GM18867 (cell line): ENCODE results near the gene HLA-DRB1.
"Not testable (repeated sequence)": the region's sequence is repeated elsewhere in the genome, so short reads cannot be mapped to it uniquely, and the experiment has no call there.

Source experiments
- ATAC-seq: cut with Tn5 transposase; IDR thresholded peaks from one replicate; pipeline ENCODE4 v1.9.1; 2021; ENCODE audit warnings: mild to moderate bottlenecking, moderate library complexity; ENCODE audit not compliant: unreplicated experiment

Gene HLA-DRB1

DNA sequence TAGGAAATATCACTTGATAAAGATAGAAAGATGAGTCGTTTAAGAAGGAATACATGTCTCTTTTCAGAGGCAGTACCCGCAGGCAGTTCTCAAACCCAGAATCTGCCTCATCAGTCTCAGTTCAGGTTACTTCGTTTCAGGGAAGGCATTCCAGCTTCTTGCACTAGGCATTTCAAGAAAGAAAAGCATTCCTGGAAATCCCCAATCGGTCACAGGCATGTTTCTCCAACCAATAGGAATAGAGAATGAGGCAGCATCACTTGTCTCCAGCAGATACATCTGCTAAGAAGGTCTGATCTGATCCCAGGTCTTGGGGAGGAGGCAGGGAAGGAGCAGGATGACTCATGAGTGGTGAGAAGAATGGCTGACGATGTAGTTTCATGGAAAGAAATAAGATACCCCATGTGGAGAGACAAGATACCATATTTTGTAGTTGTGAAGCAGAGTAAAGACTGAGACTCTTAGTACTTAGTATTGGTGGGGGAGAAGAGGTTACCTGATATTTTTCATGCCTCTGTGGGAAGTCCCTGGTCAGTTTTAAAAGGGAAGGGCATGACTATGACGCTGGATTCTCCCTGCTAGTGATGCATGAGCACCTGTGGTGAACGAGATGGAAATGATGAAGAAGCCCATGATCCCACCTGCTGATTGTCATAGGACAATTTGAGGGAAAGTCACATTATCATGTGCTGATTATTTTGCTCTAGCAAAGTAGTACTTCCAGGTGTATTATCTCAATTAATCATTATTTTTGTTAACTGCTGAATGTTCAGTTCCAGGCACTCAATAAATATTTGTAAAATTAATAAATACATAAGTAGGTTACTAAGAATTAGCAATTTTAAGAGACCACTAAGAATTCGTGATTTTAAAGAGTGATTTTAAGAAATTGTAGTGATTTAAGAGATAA, 20.3 kb upstream of the HLA-DRB1 start:
- peak; percentile 83 for ATAC-seq

DNA sequence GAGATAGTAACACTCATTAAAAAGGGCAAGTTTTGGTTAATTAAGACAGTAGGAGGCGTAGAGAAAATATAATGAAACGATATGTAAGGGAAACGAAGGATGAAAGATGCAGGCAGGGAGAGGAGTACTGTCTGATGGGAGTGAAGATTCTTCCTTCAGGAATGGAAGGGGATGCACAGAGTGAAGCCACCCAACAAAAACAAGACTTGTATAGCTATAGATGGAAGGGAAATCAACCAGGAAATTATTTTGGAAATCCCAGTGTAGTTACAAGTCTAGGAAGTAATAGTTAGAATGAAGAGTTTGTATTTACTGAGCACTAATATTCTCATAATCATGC, 19.7 kb upstream of the HLA-DRB1 start:
- no peak for ATAC-seq

DNA sequence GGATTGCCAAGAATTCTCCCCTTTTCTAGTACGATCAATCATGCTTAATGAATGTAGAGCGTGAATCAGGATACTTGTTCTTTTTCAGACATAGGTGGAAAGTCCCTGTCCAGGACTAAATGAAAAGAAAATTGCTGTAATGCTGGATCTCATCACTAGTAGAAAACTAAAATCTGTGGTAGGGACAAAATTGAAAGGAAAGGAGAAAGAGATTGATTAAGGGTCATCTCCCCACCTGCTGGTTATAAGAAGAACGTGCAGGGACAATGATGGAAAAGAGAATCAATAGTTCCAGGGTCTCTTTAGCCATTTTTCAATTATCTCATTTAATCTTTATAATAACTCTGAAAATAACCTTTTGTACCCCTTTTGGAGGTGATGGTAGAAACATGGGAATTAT, 18.7 kb upstream of the HLA-DRB1 start:
- no peak for ATAC-seq

DNA sequence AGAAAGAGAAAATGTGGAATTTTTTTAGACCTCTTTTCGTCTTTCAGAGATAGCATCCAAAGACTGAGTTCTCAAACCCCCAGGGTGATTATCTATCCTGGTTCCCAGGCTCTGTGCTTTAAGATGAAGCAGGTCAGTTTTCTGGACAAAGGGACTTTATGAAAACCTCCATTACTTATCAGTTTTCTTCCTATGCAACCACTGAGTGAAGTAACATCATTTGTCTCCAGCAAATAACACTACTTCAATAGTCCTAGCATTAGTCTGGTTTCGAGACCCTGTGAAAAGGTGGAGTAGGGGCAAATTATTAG, 18.3 kb upstream of the HLA-DRB1 start:
- ATAC-seq = no peak

DNA sequence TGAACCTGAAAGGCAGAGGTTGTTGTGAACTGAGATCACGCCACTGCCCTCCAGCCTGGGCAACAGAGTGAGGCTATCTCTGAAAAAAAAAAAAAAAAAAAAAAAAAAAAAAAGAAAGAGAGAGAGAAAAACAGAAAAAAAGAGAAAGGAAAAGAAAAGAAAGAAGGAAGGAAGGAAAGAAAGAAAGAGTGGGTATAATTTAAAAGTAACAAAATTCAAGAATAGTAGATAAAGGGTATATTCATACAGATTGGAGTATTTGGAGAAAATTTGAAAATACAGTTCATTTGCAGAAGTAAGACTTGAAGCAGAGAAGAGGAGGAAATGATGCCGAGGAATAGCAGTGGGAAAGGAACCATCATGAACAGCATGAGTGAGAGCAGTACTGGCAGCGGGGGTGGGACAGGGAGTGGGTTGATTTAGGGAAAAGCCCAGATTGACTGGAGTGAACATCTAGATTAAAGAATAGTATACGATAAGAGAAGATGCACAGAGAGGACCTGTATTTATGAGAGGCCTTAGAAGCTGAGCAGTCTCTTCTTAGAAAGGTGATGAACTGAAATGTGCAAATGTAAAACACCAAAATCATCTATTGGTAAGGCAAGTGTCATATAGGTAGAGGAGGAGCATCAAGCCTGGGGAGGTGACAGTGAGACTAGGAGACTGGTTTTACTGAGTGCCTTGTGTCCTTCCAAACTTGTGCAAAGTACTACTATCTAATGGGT, 17.8 kb upstream of the HLA-DRB1 start:
- no peak for ATAC-seq

DNA sequence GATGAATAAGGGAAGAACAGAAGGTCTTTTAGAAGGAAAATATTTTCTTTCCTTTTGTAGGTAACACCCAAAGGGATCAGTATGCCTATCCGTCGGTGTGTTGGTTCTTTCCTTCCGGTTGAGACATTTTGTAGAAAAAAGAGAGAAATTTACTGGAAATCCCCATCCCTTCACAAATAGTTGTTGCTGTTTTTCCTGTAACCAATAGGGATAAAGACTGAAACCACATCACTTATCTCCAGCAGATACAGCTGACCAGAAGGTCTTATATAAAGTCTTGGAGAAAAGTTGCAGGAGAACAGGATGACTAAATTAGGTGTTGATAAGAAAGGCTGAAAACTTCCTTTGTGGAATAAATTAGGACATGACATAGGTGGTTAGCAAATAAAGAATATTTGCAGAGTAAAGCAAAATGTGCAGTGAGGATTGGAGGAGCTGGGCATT, 14.8 kb upstream of the HLA-DRB1 start:
- no peak for ATAC-seq

DNA sequence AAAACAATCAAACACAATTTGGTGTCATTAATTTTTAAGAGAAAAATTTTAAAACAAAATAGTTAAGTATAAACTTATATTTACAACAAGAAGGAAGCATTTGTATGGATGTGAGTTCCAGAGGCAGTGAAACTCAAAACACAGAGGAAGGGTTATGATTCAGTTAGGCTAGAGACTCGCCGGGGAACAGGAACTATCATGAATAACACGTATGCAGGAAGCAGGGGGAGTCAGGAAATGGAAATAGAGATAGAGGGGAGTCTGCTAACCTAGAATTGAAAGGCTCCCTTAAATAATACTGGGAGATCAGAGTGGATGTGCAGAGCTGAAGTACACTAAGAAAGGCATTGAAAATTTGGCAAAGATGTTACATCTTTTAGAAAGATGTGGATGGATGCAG, 14.2 kb upstream of the HLA-DRB1 start:
- no peak for ATAC-seq

DNA sequence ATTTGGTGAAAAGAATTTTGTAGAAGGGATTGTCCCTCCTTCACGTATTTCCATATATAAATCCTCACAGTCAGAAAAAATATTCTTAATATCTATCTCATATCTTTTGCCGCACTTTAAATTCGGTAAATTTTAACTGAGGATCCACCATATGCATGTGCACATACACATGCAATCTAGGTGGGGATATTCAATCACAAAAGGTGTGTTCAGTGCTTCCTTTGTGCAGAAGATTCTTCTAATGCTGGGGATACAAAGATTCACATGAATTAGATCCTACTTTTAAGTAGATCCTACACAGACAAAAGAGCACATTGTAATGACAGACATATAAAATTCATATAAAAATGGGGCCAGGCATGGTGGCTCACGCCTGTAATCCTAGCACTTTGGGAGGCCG, 13.6 kb upstream of the HLA-DRB1 start:
- no peak for ATAC-seq

DNA sequence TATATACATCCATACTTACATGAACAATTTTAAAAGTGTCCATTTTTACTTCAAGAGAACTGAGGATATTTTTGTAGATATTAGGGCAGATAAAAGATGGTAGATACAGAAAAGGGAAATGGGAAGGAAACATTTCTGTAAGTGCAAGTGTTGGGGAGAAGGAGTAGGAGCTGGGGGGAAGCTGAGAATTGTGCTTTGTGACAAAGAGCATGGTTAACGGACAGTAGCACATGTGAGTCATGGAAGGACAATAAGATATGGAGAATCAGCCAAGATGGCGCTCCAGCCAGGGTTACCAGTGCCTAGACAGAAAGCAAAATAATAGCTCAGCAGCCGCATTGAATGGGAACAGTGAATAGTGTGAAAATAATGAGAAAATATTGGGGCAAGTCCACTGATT, 12.7 kb upstream of the HLA-DRB1 start:
- ATAC-seq = no peak

DNA sequence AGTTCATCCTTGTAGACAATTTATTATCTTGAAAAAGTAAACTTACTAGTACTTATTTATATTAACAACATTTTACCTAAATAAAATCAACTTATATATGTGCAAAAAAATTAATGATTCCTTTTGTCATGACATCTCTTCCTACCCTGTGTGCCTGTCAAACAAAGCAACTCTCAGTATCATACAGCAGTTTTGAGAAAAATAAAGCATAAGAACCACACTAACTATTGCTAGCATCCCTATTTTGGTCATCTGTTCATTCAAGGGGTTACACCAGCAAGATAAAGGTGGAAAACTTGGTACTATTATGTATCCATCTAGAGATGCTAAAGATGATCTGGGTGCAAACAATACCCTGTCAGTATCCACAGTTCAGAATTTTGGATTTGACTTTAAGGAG, 7.4 kb upstream of the HLA-DRB1 start:
- ATAC-seq = no peak

DNA sequence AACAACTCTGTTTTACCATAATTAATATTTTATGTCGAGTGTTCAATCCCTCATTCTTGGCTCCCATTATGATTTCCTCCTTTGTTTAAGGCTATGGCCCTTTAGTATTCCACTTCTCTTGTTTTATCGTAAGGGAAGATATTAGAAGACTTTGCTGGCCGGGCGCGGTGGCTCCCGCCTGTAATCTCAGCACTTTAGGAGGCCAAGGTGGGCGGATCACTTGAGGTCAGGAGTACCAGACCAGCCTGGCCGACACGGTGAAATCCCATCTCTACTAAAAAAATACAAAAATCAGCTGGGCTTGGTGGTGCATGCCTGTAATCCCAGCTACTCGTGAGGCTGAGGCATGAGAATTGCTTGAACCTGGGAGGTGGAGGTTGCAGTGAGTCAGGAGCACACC, 1.1 kb upstream of the HLA-DRB1 start:
- ATAC-seq = not testable (repeated sequence)

DNA sequence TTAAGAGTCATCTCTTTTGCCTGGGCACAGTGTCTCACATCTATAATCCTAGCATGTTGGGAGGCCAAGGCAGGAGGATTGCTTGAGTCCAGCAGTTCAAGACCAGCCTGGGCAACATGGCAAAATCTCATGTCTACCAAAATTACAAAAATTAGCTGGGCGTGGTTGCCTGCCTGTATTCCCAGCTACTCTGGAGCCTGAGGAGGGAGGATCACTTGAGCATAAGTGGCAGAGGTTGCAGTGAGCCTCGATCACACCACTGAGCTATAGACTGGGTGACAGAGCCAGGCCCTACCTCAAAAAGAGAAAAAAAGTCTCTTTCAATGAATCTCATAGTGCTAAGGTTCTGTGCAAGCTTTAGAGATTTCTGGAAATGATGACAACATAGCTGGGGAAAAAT, 1.5 kb downstream of the HLA-DRB1 start:
- ATAC-seq = no peak

DNA sequence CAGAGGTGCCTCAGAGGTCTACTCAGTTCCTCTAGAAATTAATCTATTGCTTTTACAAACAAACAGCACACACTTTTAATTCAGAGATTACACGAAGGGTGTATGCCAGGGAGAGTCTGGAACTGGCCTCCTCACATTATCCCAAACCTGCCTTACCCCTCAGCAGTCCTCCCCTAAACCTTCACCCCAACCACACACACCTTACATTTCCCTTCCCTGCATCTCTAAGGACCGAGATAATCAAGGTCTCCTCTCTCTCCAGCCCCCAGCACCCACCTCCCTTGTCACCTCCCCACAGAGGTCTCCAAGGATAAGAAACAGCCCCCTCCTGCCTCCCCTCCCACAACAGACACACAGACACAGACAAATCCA, 6.1 kb downstream of the HLA-DRB1 start:
- no peak for ATAC-seq

DNA sequence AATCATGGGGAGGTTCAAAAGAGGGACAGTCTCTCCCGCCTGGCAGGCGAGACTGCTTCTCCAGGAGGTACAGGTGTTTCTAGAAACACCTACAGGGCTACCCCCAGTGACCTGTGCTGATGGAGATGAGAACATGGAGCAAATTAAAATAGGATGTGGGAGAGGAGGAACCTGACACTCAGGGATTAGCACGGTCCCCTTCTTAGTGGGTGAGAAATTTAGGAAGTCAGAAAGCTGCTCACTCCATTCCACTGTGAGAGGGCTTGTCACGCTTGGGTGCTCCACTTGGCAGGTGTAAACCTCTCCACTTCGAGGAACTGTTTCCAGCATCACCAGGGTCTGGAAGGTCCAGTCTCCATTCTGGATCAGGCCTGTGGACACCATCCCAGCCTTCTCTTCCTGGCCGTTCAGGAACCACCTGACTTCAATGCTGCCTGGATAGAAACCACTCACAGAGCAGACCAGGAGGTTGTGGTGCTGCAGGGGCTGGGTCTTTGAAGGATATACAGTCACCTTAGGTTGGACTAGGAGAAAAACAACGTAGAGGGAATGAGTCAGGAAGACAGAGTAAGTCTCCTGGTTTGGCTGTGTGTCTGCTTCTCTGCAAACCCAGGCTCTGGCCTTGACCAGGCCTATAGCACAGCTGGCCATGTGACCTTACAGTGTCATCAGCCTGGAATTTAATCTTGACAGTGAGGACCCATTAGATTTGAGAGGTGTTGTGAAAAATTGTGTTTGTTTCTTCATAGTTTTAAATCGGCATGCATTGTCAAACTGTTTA, 8.1 kb downstream of the HLA-DRB1 start:
- ATAC-seq = no peak

DNA sequence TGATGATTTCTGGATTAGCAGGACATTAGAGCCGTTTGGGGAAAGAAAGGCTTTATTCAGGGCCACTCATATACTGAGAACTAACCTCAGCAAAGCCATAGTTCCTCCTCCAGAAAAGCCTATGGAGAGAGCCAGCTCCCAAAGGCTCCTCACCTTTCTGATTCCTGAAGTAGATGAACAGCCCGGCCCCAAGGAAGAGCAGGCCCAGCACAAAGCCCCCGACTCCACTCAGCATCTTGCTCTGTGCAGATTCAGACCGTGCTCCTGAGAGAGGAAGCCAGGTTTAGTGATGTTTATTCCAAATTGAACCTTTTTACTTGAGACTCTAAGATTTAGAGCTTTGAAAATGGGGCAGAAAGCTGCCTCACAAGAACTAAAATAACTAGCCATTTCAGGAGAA, 9.1 kb downstream of the HLA-DRB1 start:
- ATAC-seq = no peak

DNA sequence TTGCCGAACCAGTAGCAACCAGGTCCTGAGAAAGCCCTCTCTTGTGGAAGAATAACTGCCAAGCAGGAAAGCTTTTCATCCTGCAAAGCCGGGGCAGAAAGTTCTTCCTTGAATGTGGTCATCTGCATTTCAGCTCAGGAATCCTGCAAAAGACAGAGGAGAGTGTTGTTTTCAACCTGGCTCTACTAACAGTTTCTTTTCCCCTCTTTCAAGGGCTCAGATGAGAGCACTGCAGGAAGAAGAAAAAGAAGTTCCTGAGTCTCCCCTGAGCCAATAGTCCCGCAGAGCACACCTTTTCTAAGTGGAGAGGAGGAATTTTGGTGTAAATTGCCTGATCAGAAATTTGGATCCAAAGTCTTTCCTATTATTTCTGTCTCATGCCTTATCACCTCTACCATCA, 10.7 kb downstream of the HLA-DRB1 start:
- no peak for ATAC-seq

DNA sequence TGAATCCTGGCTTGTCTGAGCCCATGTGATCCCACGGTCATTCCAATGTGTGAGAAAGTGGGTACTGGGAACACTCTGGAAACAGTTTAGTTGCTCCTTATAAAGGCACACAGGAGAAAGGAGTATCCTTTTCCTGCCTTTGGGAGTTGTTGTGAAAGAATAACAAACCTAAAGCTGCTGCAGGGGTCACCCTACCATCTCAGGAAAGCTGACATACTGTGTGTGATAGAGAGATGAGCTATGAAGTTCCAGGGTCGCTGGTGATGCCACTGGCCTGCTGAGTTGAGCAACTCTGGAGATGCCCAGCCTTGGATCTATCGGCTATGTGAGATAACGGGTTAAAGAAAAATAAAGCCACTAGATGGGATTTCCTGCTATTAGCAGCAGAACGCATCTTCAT, 12.2 kb downstream of the HLA-DRB1 start:
- ATAC-seq = not testable (repeated sequence)

DNA sequence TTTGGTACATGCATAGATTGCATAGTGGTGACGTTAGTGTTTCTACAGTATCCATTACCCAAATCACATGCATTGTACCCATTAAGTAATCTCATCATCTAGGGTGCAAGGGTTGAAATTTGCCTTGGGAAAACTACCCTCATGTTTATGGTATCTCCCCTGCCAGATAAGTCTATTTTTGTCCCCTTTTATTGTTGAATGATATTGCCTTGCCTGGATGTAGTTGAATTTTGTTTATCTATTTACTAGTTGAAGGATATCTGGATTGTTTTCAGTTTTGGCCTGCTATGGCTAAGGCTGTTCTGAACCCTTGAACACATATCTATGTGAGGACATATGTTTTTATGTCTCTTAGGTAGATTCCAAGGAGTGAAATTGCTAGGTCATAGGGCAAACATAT, 13.4 kb downstream of the HLA-DRB1 start:
- no peak for ATAC-seq

DNA sequence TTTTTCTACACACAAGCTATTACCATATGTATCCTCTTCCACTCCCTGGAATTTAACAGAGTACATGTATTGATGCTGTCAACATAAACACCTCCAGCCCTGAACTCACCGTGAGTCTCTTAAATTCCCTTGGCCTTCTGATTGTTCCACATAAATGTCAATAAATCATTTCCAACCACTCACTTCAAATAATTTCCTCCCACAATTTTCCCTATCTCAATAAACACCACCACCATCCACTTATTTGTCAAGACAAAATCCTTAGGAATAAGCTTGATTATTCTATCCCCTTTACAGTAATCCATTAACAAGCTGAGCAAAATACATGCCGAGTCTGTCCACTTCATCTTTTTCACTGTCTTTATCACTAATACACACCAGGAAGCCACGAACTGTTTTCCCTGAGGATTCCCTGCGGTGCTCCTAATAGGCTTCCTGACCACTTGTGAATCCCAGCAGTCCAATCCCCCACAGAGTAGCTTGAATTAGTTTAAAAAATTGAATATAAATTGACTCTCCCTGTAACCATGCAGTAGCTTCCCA, 19.2 kb downstream of the HLA-DRB1 start:
- no peak for ATAC-seq

DNA sequence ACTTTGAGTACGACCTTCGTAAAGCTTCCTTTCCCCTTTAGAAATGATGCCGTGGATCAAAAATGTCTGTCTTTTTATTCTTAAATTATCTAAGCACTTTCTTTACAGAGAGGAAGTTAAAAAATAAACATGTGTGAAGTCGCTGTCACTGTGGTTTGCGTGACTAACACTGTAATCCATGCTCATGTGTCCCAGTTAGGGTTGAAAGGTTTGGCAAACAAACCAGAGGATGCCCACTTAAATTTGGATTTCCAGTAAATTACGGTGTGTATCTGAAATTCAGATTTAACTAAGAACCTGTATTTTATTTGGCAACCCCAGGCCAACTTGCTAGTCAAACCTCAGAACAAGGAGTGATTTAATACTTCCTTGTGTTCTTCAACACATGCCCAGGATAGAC, 21.1 kb downstream of the HLA-DRB1 start:
- ATAC-seq = no peak

DNA sequence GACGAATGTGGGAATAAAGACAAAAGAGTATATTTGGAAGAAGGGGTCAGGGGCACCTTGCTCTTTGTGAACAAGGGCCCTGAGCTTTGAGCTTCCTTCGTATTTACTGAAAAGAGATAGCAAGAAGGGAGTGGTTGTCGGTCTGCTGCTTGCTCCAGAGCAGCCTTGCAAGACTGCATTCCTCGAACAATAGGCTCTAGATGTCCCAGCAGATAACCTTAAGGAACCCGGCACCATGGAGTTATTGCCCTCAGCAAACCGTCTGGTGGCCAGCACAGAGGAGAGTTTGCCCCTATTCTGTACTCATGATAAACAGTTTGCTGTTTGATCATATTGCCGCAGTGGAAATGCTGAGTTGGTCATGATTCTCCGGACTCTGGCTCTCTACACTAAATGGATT, 22.7 kb downstream of the HLA-DRB1 start:
- no peak for ATAC-seq

DNA sequence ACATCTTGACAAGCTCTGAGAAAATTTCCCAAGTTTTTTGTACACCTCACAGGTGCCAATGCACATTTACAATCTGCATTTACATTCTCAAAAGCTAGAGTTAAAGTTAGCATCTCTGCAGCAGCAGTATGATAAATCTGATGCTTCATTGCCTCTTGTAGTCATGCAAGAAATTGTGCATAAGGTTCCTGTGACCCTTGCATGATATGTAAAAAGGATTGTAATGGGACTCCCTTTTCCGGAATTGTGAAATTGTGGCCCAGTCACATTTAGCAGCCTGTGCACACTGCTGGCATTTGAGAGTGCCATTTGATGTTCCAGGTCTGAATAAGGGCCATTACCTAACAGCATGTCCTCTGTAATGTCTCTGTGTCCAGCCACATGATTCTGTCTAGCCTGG, 24.1 kb downstream of the HLA-DRB1 start:
- ATAC-seq = no peak
